NOMO-1 (cell line): ENCODE results near the gene CDK14.
"Not testable (repeated sequence)": the region's sequence is repeated elsewhere in the genome, so short reads cannot be mapped to it uniquely, and the experiment has no call there.

Experiments
- DNase-seq, 2 experiments: peaks; one replicate each; lab custom pipeline; 2025; ENCODE audit not compliant: unreplicated experiment in 2 of 2; lab: John Stamatoyannopoulos, UW

Gene CDK14

GRCh38 chr7:90749262-90749661, 153.1 kb downstream of the CDK14 start:
- no peak for DNase-seq

DNA sequence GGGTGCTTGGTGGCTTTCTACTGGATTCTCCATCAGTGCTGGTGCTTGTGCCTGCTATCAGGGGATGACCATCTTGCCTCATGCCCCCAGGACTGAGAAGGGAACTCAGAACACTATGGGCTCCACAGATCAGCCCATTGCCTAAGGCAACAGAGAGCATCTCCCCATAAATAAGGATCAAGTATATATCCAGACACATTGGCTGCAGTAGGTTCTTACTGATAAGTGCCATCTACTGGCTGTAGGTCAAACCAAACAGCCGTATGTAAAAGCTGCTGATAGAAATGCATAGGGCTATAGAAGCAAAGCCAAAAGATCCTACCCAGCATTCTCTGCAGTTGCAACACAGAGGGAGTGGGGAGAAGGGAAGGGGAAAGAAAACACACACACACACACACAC, 153.7 kb downstream of the CDK14 start:
- DNase-seq: peak in 1 of 2 experiments; percentile 38

DNA sequence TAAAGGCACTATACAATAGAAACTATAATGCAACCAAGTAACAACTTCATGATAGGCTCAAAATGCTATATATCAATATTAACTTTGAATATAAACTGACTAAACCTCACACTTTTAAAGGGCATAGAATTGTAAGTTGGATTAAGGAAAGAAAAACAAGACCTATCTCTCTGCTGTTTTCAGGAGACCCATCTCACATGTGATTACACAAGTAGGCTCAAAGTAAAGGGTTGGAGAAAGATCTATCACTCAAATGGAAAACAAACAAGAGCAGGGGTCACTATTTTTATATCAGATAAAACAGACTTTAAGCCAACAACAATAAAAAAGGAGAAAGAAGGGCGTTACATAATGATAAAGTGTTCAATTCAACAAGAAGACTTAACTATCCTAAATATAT, 155.5 kb downstream of the CDK14 start:
- no peak for DNase-seq

DNA sequence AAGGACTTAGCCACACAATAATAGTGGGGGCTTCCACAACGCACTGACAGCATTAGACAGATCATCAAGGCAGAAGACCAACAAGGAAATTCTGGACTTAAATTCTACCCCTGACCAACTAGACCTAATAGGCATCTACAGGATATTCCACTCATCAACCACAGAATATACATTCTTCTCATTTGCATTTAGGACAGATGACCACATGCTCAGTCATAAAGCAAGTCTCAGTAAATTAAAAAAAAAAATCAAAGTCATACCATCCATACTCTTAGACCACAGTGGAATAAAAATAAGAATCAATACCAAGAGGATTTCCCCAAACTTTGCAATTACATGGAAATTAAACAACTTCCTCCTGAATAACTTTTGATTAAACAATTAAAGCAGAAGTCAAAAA, 155.9 kb downstream of the CDK14 start:
- DNase-seq: no peak

DNA sequence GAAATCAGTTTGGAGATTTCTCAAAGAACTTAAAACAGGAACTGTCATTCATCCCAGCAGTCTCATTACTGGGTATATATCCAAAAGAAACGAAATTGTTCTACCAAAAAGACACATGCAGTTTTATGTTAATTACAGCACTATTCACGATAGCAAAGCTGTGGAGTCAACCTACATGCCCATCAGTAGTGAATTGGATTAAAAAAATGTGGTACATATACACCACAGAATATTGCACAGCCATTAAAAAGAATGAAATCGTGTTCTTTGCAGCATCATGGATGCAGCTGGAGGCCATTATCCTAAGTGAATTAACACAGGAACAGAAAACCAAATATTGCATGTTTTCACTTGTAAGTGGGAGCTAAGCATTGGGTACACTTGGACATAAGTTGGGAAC, 158.9 kb downstream of the CDK14 start:
- DNase-seq: peak in 1 of 2 experiments; percentile 40

GRCh38 chr7:90756366-90756765, 160.2 kb downstream of the CDK14 start:
- DNase-seq: no peak

- not testable (repeated sequence) for DNase-seq
Measured at GRCh38 chr7:90757565-90757950, 161.4 kb downstream of the CDK14 start.

- DNase-seq: no peak
Measured at GRCh38 chr7:90758933-90759562, 162.9 kb downstream of the CDK14 start.

DNA sequence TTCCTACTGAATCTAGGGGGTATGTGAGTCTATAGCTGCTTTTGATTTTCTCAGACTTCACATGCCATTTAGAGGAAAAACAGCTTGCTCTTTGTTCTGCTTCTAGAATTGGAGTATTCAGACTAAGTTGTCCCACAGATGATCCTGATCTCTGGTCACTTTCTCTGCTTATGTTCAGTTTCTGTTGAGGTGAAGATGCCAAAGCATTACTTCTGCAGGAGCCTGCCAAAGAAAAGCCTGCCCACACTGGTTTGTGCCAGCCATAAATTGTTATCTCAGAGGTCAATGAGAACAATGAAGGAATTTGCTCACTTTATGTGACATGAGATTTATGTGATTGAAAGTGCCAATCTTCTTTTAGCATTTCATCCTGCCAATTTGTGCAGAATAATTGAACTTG, 163.6 kb downstream of the CDK14 start:
- DNase-seq: no peak

GRCh38 chr7:90760892-90761291, 164.8 kb downstream of the CDK14 start:
- no peak for DNase-seq

- no peak for DNase-seq
Measured at GRCh38 chr7:90761584-90761983, 165.5 kb downstream of the CDK14 start.

- no peak for DNase-seq
Measured at GRCh38 chr7:90763108-90763507, 167.0 kb downstream of the CDK14 start.

- peak in 1 of 2 experiments; percentile 24 for DNase-seq
Measured at GRCh38 chr7:90764848-90765570, 168.9 kb downstream of the CDK14 start.

GRCh38 chr7:90766814-90767564, 170.9 kb downstream of the CDK14 start:
- no peak for DNase-seq

DNA sequence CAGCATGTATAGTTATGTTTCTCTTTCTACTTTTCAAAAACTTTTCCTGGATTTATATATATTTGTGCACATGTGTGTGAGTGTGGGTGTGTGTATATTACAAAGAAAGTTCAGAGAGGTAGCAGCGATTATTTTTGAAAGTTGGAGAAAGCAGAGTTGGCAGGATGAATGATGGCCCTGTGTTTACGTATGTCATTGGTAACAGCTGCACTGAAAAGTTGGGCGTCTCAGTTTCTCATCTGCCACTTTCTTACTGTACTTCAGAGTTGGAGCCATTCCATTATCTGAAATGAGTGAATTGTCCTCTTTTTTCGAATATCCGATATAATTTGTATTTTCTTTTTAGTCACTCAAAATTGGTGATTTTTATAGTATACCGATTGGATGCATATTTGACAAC, 172.2 kb downstream of the CDK14 start:
- no peak for DNase-seq

DNA sequence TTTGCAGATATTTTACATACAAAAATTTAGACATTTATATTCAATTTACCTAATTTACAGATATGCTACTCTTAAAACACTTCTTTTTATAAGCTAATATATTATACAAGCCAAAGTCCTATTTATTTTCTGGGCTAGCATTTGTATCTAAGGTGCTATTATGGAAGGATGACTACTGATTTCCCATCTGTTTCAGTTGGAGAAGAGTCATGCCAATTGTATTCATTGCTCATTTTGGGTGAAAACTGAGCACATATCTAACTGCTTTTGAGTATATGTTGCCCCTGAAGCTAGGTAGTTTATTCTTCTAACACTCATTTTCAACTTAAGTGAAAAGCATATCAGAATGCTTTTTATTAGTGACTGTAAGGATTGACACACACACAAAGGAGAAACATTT, 172.9 kb downstream of the CDK14 start:
- no peak for DNase-seq

- not testable (repeated sequence) for DNase-seq
Measured at GRCh38 chr7:90769566-90769965, 173.4 kb downstream of the CDK14 start.

DNA sequence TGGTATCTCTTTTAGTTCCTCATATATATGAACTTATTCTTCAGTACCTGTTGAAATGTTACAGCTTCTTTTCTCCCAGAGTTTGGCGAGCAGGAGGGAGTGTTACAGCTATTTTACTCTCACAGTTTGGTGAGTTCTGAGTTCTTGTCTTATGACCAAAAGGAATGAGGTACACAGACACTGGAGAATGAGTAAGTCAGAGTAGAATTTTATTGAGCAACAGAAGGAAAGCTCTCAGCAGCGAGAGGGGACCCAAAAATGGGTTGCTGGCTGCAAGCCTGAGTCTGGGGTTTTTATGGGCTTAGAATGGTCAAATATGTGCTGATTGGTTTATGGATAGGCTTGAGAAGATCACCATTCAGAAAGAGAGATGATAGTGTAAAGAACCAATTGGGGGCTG, 175.2 kb downstream of the CDK14 start:
- no peak for DNase-seq

GRCh38 chr7:90772410-90772809, 176.3 kb downstream of the CDK14 start:
- DNase-seq: peak; percentile 72 to 92

DNA sequence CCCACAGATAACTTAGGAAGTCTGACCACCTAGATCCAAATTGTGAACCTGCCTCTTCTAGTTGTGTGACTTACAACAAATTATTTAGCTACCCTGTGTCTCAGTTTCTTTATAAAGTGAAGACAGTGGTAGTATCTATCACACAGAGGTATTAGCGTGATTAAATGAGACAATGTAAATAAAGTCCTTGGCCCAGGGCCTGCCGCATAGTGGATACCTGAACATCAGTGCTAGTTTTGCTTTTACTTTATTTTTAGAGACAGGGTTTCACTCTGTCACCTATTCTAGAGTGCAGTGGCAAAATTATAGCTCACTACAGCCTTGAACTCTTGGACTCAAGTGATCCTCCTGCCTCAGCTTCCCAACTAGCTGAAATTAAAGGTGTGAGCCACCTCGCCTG, 177.1 kb downstream of the CDK14 start:
- no peak for DNase-seq

DNA sequence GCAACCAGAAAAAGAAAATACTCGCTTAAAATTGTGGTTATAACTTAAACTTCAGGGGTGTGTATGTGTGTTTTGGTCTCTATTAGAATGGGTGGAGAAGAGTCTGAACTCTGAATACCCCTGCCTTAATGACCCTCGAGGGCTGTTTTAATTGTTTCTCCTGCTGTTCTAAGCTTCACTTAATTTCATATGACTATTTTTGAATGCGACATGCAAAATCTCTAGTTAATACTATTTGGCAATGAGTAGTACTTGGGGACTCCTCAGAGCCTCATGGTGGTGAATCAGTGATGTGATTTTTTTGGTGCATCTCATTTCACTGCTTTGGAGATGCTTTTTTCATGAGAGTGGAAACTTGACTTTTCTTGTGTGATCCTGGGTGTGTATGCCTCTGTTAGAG, 178.6 kb downstream of the CDK14 start:
- no peak for DNase-seq
